Hematopoietic multipotent progenitor cell treated with erythropoietin and hydrocortisone succinate and interleukin-3 and kit ligand, for 8 days (in vitro differentiated cells): ENCODE results near the gene HEMGN.
"Not testable (repeated sequence)": the region's sequence is repeated elsewhere in the genome, so short reads cannot be mapped to it uniquely, and the experiment has no call there.

Source experiments
- DNase-seq: peaks from one replicate; pipeline ENCODE4 v3.0.0-alpha.2; 2015

Gene HEMGN

DNA sequence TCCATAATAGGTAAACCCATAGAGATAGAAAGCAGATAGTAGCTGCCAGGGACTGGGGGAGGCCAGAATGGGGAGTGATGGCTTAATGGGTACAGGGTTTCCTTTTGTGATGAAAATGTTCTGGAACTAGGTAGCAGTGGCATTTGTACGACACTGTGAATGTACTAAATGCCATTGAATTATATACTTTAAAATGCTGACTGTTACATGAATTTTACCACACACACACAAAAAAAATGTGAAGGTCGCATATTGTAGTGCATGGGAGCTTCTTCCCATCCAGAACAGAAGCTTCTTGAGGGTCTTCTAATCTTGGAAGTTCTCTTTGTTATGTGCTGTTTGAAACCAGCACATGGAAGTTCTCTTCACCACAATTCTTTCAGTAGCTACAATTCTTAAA lies 25.3 kb upstream of the HEMGN start:
- DNase-seq, result no peak

DNA sequence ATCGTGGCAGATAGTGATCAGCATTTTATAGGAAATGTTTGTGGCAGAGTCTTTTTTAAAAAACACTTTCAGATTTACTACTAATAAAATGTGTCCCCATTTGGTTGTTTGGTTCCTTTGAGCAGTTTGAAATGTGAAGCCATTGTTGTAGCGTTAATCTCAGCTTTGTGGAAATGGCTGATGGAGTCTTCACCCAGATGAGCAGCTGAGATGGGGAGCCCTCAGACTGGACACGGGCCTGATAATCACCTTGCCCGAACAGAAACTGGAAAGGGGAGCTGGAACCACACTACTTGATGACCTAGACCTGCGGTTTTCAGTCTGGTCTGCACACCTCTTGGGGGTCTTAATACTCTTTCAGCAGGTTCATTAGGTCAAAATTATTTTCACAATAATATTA lies 24.6 kb upstream of the HEMGN start:
- DNase-seq, result no peak

DNA sequence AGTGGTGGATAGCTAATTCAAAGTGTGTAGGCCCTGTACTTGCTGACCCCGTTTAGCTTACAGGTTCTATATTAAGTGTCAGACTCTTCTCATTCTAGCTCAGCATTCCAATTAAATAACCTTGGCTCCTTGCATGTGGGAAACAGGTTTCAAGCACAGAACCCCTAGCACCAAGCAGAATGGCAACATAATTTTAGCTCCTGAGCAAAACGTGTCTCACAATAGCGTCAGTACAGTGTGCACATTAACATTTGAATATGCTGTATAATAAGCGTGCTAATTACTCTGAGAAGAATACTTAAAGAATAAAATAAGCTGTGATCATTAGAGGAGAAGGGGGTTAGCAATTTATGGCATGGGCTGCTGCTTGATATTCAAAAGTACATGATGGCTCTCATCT lies 24.2 kb upstream of the HEMGN start:
- DNase-seq, result no peak

DNA sequence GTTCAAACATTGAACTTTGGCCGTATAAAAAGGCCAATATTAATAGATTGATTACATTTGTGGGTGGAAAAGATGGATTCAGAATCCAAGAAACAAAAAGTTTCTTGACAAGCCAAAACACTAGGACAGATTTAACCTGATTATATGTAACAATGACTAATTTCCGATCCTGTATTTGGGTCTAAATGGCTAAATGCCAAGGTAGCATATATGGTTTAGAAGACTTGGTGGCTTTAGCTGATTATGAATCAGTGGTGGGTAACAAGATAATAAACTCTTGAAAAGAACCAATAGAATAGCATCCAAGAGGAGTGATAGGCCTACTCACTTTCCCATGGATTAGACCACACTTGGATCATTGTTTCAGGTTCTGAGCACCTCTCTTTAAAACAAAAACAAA lies 23.4 kb upstream of the HEMGN start:
- peak; percentile 76 for DNase-seq

DNA sequence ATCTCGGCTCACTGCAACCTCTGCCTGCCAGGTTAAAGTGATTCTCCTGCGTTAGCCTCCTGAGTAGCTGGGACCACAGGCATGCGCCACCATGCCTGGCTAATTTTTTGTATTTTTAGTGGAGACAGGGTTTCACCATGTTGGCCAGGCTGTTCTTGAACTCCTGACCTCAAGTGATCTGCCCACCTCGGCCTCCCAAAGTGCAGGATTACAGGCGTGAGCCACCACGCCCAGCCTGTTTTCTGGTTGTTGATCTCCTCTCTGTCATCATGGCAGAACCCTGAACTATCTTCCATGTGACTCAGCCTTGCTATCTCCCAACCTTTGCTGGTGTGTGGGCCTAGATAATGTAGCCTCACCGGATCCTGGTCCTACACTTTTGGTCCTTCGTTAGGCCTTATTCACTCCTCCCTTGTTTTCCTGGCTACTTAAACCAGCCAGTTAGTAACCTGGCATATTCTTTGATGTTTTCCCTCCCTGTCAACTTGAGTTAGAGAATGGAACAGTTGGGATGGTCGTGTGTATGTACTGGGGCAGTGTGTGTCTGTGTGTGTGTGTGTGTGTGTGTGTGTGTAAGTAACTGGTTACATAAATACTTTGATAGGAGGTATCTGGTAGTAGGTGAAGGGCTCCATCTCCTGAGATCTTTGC lies 22.8 kb upstream of the HEMGN start:
- peak; percentile 98 for DNase-seq

DNA sequence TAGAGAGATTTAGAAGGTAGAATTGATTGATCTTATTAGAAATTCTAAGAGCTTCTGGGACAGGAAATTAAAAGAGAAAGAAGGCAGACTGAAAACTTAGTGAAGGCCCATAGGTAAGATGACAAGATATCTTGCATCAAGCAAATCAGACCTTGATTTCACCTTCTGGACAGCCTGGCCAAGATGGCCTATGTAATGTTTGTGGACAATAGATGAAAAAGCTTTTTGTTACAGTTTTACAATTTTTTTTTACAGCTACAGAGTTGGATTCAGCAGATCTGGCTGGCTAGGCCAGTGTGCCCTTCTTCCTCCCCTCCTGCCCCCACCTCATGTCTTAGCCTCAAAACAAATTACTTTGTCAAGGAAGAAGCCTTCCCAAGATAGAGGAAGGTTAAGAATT lies 21.6 kb upstream of the HEMGN start:
- DNase-seq, result no peak

DNA sequence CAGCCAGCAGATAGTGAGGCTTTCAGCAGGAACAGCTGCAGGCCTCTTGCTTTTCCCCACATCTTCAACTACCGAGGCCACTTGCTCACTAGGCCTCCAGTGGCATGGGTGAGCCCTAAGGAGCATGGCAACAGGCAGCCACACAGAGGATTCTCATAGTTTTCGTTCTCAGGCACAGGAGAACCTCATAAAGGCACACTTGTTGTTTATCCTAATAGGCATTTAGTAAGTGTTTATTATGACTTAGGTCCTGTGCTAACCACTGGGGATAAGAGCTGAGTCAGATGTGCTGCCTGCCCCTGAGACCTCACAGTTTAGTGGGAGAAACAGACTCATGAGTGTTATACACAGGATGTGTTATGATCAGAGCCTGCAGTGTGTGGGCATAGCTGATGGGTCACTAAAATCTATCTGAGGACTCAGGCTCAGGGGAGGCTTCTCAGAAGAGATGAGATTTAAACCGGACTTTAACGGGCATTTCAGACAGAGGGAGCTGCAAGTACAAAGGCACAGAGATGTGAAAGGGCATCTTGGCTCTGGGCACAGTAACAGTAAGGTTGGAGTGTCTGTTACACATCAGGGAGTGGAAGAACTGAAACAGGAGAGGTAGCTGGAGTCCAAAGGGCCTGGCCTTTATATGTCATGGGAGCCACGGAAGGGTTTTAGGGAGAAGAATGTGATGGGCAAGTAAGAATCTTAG lies 21.0 kb upstream of the HEMGN start:
- DNase-seq, result no peak

DNA sequence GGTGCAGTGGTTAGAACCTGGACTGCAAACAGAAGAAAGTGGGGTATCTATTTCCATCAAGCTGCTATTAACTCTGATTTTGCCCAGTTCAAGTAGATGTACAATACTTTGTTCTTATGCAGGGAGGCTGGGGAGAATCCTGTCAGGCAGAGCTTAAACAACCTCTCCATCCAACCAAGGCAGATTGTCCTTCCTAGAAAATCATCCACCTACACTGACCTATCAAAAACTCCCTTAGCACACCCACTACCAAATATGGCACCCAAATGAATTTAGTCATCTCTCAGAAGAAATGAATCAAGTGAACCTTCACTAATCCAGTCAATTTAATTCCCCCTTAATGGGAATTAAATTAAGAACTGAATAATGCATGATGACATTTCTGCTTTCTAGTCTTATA lies 18.4 kb upstream of the HEMGN start:
- DNase-seq, result no peak

DNA sequence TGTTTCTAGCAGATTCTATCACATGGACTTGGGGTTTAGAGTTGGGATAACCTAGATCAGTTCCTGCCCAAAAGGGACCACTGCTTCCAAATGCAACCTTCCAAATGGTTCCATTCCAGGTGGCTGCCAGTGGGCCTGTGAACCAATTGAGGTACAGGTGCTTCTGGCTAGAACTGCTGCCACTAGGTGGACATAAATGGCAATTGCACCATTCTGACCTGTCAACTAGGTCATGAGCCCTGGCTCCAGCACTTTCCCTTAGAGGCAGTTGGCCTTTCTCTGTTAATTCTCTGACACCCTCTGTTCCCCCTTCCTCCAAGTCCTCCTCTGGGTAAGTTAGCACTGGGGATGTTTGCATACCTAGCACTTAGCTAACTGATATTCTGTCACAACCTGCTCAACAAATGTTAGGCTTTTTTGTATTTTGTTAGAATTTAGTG lies 16.6 kb upstream of the HEMGN start:
- DNase-seq, result peak; percentile 90

DNA sequence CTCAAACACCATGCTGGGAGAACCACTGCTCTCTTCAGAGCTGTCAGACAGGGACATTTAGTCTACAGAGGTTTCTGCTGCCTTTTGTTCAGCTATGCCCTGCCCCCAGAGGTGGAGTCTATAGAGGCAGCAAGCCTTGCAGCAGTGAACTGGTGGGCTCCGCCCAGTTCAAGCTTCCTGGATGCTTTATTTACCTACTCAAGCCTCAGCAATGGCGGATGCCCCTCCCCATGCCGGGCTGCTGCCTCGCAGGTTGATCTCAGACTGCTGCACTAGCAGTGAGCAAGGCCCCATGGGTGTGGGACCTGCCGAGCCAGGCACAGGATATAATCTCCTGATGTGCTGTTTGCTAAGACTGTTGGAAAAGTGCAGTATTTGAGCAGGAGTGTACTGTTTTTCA lies 12.9 kb upstream of the HEMGN start:
- not testable (repeated sequence) for DNase-seq

DNA sequence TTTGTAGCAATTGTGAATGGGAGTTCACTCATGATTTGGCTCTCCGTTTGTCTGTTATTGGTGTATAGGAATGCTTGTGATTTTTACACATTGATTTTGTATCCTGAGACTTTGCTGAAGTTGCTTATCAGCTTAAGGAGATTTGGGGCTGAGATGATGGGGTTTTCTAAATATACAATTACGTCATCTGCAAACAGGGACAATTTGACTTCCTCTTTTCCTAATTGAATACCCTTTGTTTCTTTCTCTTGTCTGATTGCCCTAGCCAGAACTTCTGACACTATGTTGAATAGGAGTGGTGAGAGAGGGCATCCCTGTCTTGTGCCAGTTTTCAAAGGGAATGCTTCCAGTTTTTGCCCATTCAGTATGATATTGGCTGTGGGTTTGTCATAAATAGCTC lies 9.1 kb upstream of the HEMGN start:
- not testable (repeated sequence) for DNase-seq

DNA sequence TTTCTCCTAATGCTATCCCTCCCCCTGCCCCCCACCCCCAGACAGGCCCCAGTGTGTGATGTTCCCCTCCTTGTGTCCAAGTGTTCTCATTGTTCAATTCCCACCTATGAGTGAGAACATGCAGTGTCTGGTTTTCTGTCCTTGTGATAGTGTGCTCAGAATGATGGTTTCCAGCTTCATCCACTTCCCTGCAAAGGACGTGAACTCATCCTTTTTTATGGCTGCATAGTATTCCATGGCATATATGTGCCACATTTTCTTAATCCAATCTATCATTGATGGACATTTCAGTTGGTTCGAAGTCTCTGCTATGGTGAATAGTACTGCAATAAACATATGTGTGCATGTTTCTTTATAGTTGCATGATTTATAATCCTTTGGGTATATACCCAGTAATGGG lies 7.5 kb upstream of the HEMGN start:
- not testable (repeated sequence) for DNase-seq

DNA sequence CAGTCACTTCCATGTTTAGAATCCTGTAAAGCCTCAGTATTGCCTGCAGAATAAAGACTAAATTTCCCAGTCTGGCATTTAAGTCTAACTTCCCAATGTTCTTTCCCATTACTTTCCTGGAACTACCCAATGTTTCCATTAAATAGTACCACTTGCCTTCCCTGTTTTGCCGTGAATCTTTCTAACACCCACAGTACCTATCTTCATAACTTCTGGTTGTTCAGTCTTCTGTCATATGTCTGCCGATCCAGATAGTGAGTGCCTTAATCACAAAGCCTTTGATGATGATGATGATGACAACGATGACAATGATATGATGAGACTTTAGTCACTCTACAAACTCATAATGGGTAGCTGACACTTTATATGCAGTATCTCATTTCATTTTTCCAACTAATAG lies 6.6 kb upstream of the HEMGN start:
- DNase-seq, result peak; percentile 50

DNA sequence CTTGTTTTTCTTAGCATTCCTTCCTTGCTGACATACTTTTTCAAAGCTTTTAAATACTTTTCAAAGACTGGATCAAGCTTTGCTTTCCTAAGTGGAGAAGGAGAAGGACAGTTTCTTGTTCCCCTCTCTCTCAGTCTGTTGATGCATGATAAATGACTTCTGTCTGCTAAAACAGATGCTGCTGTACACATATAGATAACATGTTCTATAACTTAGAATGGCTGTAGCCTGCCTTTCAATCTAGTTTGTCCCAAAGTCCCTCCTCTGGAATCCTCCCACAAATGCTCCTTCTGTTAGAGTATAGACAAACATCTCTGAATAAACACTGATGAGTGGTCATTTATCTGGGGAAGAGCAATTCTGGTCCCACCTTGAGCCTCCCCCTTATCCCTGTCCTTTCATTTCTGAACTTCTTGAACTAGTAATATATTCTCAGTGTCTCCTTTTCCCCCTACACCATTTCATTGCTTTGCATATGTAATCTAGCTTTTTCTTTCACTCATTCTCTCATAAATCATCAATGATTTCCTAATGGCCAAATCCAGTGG lies 5.4 kb upstream of the HEMGN start:
- peak; percentile 94 for DNase-seq

DNA sequence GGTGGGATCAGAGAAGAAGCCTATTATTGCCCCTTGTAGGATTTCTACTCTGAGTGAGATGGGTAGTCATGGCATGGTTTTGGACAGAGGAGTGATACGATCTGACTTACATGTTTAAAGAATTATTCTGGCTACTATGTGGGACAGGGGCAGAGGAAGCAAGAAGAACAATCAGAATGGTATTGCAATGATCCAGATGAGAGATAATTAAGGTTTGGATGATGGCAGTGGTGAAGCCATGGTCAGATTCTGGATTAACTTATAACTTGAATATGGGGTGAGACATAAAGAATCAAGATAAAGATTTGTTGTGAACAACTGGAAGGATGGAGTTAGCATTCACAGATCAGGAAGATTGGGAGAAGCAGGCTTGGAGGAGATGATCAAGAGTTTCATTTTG lies 3.4 kb upstream of the HEMGN start:
- no peak for DNase-seq

DNA sequence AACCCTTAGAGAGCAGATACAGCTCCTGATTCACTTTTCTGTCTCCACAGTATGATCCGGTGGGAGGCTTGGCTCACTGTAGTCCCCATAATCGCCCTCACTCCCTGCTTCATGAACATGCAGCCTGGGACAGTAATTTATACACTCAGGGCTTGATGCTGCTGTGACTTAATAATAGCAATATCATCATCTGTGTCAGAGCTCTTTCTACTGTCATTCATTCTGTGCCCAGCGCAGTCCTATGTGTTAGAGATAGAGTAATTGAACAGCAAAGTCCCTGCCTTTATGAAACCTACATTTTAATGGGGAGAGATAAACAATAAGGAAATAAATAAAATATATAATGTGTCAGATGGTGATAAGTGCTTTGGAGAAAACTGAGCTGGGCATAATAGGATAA lies 2.8 kb upstream of the HEMGN start:
- peak; percentile 75 for DNase-seq

DNA sequence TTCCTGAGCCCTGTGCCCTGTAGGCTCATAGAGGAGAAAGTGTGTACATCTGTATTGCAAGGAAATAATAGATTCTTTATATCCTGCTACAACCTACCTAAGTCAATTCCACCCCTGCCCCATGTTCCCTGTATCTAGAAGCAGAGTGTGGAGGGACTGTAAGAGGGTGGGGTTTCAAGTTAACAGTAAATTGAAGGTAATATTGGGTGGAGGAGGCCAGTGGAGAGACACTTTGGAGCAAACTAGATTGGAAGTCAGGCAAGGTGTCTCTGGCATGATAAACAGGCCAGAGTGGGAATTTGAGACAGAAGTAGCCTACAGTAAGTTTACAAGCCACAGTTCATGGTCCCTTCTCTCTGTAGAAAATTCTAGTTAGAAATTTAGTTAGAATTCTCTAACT lies 2.3 kb upstream of the HEMGN start:
- peak; percentile 92 for DNase-seq

DNA sequence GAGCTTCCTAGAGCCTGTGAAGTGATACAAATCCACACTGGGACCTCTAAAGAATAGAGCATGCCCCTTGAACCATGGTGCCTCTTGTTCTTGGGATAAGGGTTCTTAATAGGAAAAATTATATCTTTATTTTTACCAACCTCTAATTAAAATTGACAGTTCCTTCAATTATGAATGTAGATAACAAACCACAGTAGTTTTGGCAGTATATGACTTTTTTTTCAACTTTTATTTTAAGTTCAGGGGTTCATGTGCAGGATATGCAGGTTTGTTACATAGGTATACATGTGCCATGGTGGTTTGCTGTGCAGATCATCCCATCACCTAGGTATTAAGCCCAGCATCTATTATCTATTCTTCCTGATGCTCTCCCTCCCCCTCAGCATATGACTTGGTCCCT lies 974 bp downstream of the HEMGN start:
- peak; percentile 53 for DNase-seq

DNA sequence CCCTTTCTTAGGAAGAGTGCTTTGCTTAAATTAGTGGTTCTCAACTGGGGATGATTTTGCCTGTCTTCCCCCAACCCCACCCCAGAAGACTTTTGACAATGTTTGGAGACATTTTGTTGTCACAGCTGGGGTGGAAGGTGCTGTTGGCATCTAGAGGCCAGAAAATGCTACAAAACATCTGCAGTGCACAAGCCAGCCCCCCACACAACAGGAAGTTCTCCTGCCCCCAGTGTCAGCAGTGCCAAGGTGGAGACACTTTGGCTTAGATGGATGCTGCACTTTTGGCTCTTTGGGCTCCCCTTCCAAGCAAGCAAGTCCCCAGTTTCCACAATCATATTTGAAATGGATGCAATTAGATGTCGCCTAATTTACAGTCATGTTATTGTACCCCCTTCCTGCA lies 2.7 kb downstream of the HEMGN start:
- DNase-seq, result peak; percentile 15

DNA sequence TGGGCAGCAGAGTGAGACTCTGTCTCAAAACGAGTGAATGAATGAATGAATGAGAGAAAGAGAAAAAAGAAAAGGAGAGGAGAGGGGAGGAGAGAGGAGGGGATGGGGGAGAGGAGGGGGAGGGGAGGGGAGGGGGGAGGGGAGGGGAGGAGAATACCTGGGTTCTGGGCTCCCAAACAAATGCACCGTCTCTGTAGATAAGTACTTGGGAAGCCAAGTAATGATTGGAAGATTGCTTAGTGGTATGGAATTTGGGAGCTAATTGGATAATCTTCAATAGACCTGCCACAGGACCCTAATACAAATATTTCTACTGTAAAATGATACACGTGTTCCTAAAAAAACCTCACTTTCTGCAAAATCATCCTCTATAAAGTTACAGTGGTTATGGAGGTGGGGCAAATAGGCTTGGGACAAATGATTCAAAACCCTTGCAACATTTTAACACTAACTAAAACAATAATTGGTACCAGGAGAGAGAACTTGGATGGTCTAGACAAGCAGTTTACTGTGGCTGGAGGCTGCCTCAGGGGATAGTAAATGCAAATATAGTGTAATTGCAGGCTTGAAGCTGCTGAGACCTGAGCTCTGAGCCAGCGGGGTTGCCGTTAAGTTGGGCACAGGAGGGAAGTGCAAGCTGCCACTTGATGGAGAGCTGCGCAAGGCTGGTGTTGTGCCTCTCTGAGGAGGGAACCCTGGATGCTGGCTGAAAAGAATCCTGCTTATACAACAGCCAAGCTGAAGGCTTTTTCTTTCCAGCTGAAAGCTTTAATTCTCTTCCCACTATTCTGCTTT lies 3.5 kb downstream of the HEMGN start:
- peak; percentile 29 for DNase-seq

DNA sequence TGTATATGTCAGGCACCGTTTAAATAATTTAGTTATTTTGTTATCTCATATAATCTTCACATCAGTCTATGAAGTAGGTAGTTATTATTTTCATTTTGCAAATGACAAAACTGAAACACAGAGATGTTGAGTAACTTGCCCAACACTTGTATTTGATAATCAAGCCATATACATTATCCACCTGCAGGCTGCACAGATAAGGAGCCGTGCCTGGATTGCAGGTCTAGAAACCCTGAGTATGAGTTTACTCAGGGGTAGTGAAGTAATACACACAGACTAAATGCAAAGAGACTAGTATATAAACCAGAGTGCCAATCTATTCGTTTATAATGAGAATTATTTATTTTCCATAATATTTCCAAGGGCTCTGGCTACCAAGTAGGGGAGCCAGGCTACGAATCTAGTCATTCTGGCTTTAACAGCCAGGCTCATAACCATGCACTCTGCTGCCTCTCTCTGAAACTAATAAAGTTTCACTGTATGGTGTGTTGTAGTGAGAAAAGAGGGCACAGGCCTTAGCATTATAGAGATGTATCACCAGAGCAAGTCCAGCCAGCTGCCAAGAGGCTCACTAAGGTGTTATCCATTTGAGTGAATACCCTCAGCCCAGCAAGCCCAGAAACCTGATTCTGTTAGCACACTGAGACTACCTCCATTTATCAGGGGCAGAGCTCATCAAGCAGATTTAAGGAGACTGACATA lies 4.5 kb downstream of the HEMGN start:
- peak; percentile 63 for DNase-seq

DNA sequence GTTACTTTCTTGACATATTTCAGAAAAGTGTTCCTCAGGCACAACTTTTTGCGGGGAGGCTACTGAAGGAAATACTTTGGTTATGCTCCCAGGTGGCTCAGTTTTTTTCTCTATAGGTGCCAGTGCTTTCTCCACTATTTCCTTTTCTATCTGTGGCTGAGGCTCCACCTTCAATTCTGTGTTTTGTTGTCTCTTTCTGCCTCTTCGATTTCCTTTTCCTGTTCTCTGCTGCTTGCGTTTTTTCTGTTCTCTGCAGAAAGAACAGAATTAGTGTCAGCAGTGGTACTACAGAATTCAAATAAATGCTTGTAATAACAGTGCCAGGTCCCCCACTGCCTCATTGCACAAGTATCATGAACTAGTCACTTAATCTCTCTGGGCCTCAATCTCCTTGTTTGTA lies 7.0 kb downstream of the HEMGN start:
- no peak for DNase-seq

DNA sequence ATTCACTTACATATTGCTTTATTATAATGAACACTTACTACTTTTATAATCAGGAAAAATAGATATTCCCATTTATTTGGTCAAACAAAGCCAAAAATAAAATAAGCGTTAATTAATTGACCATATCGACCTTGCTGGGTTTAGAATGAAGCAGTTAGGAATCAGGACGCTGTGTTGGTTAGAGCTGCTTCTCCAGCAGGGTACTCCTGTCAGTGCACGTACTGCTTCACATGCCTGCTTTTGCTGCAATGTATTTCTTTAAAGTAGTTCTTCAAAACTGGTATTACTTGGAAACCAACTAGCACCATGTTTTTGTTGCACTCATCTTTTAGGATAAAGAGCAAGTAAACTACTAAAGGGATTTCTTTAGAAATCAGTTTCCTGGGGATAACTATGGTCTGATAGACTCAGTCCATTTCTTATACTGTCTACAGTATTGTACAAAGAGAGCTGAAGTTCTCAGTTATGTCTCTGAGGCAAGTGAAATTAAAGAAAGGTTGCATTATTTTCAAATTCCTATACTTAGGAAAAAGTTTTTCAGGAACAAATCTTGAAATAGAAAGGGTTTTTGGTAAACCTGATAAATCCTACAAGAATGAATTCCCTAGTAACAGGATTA lies 8.9 kb downstream of the HEMGN start:
- no peak for DNase-seq
